HuH-7 (cell line): ENCODE data around the gene IRF8.
"Not testable (repeated sequence)": the region's sequence is repeated elsewhere in the genome, so short reads cannot be mapped to it uniquely, and the experiment has no call there.

Source experiments
- DNase-seq: peaks from one replicate; pipeline ENCODE4 v3.0.0; 2011; ENCODE audit warnings: low spot score

The IRF8 gene, protein sequence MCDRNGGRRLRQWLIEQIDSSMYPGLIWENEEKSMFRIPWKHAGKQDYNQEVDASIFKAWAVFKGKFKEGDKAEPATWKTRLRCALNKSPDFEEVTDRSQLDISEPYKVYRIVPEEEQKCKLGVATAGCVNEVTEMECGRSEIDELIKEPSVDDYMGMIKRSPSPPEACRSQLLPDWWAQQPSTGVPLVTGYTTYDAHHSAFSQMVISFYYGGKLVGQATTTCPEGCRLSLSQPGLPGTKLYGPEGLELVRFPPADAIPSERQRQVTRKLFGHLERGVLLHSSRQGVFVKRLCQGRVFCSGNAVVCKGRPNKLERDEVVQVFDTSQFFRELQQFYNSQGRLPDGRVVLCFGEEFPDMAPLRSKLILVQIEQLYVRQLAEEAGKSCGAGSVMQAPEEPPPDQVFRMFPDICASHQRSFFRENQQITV

DNA sequence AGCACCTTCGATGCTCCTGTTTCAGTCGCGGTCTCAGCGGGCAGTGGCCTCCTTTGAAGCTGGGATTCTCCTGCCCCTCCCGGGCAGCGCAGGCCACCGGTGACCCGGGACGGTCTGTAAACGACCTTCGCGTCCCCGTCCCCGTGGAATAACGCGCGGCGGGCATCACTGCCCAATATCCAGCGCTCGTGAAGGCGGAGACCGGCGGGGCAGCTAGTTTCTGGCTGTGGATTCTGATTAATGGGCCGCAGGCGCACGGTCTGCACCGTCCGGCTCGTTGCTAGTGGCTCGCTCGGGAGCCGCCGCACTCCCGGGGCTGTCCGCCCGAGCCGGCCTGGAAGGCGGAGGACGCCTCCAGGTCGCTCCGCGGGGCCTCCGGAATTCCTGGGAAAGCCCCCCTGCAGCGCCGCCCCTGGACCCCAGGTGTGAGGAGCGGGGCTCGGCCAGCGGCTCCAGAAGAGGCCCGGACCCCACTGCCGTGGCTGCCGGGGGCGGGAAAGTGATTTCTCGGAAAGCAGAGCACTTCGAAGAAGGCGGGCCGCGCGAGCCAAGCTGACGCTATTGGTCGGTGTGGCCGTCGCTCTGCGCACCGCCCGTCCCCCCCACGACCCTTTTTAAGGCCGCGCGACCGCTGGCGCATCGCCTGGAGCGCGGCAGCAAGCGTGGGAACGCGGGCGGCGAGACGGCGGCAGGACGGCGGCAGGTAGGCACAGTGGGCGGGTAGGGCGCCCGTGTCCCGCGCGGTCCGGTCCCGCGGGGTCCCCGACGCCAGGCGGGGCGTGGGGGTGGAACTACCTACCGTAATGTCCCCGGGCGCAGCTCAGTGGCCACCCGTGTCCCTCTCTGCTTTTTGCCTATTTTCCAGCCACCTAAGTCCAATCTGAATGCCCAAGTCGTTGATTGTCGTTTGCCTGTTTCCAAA is at the start of gene IRF8:
TSS of gene IRF8 (plus strand) at position 642 of the 922 bp plus-strand sequence. CDS start 3,854 bp downstream, outside the sequence.
- DNase-seq: peak; percentile 35

DNA sequence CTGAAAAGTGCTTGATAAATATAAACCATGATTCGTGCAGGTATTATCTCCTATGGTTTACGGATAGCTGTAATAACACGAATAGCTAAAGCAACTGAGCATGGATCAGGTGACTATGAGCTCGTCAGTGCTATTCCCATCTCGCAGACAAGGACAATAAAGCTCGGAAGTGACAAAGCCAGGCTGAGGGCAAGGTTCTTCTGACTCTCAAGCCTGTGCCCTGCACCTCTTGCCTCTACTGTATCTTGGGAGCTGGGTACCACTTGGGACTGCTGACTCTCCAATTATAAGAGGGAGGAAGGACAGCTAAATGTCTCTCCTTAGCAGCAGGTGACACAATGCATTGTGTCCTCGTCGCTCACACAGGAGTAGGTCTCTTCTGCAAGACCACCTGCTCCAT is 49.6 kb upstream of the IRF8 start:
- no peak for DNase-seq

DNA sequence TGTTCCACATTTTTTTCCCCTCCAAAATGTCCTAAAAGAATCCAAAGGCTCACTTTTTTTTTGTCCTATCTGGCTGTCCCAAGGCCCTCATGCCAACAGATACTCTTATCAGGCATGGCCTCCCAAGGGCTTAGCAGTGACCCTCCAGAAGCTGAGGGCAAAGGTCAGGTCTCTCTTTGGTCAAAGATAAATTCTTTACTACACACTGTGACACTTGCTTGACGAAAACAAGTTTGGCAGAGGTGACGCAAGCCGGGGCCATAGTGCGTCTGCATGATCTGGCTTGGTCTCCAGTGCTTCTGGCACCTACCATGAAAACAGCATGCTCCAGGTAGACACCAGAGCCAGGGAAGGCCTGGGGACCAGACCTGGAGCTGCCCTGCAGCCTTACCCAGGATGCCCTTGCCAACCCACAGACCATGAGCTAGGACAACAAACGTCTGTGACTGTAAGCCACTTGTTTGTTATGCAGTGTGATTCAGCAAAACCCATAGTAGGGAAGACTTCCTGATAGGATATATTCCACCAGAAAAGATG is 48.5 kb upstream of the IRF8 start:
- no peak for DNase-seq

DNA sequence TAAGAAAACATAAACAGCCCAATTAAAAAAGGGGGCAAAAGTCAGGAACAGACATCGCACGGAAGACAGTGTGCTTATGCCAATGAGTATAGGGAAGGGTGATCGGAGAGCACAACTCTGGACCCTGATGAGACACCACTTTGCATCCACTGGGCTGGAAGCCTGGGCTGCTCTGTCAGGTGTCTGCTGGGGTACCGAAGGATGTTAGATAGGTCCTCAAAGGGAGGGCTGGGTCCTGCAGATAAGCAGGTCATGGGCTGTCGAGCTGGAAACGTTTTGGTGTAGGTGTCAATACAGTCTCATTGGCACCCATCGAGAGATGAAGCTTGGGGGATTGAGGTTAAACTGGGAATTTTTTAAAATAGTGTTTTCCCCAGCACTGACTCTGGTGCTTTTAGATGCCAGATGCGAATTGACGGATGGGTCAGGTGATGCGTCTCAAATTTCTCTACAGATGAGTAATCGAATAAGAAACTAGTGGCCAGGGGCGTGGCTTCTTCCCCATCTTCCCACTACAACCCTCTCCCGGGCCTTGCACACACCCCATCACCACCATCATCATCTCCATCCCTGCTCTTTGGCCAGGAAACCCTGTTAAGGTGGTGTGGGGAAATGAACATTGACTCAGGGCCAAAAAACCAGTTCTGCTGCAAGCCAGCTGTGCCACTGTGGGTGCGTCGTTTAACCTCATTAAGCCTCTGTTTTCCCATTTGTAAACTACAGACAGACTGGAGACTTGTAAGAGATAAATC is 47.8 kb upstream of the IRF8 start:
- DNase-seq: no peak

DNA sequence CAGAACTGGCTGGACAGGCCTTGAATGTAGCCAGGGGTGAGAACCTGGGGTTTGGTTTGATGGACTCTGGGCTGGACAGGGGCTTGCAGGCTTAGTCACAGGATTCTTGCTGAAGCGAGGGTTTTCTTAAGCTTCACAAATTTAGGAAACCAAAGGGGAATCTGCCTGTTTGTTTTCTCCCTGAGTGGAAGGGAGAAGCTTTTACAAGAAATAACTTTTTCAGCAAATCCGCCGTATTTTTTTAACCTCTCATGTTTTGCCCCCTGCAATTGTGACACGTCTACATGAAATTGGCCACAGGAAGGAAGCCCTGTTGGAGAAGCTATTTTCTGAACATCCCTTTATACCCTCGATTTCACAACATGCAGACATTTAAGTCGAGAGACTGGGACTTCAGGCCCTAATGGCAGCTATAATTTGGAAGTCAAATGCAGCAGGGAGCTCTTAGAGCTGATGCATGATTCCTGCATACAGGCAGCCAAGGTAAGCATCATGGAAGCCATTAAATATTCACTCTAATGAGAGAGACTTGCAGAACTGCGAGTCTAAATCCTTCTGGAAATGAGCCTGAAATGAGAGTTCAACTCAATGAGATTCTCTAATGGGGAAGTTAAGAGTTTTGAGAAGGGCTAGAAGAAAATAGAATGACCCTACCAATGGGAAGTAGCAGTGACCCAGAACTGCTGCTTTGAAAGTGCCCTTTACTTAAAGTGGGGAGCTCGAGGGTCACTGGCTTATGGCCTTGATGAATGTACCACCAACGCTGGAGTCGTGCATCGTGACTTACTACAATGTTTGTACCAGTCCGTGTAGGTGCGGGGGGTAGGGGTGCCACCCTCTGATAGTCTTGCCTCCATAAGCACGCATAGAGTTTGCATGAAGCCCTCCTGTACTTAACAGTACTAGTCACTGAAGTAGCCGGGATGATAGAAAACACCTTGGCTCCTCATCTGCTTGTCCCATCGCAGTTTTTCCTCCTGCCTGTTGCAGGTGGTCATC is 45.1 kb upstream of the IRF8 start:
- DNase-seq: no peak

DNA sequence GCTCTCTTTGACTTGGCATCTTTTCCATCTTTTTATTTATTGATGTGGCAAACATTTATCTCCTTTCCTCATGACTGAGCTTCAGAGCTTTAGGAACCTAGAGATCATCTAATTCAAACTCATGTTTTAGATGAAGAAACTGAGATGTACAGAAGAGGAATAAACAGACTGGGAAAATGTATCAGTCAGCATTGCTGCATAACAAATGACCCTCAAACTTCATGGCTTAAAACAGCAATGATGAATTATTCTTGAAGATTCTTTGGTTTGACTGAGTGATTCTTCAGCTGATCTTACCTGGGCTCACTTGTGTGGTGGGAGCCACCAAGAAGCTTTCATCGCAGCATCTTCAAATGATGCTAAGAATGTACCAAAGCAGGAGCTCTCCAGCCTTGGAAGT is 44.0 kb upstream of the IRF8 start:
- no peak for DNase-seq

DNA sequence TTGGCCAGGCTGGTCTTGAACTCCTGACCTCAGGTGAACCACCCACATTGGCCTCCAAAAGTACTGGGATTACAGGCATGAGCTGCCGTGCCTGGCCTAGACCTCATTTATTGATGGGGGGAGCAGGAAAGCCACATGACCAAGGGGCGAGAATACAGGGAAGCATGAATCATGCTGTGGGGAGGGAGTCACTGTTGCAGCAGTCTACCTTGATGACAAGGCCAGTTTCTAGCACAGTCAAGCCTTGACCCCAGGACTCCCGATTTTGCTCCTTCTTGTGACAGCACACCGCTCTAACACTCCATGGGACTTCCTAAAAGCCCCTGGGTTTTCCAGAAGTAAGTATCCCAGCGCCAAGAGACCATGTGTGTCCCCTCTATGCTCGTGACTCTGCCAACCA is 42.9 kb upstream of the IRF8 start:
- DNase-seq: no peak

DNA sequence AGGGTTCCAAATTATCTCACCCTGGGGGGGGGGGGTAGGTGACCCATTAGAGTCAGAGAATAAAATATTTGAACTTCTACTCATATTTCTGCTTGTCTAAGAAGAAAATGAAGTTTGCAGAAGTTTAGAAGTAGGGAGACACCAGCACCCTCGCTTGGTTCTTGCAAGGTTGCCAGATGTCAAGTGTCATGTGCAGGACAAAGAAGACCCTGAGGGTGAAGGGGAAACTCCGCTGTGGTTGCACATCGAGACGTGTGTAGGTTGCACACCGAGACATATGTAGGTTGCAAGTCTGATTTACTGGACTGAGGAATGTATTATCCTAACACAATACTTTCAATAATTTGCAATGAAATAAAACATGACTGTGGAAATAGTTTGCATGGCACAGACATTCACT is 42.4 kb upstream of the IRF8 start:
- DNase-seq: no peak

DNA sequence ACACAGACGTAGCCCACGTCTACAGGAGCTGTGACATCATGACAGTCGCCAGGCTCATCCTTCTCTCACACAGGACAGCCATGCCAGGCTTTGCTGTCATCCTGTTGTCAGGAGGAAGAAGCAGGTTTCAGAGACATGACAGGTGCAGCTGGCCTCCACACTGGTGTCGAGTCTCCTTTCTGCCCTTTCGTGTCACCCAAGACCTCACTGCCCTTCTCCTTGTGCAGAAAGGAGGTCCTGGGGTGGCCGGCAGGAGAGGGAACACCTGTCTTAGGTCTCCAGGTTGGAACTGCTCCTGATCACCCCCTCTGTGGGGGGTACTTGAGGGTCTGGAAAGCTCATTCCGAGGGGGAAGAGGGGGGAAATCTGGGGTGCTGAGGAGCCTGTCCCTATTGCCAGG is 41.6 kb upstream of the IRF8 start:
- no peak for DNase-seq

DNA sequence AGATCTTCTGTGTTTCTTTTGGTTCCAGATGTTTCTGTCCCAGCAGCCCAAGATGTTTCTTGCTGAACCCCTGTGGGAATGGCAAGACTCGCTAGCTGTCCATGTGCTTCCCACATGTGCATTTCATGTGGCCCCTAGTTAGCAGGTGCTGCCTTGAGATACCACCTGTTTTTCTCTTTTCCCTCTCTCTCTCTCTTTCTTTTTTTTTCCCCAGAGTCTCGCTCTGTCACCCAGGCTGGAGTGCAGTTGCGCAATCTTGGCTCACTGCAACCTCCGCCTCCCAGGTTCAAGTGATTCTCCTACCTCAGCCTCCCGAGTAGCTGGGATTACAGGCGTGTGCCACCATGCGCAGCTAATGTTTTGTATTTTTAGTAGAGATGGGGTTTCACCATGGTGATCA is 40.4 kb upstream of the IRF8 start:
- DNase-seq: not testable (repeated sequence)

DNA sequence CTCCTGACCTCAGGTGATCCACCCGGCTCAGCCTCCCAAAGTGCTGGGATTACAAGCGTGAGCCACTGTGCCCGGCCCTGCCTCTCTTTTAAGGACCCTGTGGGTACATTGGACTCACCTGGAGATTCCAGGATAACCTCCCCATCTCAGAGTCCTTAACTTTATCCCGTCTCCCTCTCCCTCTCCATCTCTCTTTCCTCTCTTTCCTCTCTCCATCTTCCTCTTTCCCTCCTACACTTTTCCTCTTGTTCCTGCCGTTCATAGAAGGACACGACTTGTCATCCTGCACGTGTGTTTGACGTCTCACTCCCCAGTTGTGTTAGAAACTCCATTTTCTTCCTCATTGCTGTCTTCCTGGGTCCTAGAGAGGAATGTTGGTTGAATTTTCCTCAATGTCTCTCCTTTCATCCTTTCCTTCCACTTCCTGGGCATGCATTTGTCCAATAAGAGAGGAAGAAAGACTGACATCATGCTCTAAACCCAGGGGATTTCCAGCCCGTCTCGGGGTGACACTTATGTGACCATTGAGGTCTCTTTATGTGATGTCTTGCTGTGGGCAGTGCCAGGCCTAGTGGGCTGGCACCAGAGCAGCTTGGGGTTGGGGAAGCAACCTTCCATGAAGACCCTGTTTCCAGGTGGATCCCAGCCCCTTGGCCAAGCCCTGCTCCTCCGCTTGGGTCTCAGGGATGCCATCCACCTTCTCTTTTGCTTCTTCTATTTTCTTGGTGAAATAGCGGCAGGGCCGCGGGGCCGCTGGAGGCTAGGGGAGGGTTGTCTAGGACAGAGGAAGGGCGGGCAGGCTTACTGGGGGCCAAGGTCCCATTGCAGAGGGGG is 39.8 kb upstream of the IRF8 start:
- DNase-seq: no peak

DNA sequence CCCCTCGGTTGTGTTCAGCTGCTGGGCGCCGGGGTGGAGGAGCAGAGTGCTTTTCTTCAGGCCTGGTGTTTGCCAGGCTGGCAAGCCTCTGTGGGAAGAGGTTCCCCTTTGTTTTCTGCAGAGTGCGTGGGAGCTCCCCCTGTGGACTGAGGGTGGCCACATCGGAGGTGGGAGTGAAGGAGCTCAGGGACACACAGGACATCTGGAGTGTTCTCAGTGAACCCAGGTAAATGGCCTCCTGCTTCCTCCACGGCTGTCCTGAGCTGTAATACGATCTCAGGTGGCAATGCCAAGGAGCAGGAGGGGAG is 39.2 kb upstream of the IRF8 start:
- DNase-seq: no peak

DNA sequence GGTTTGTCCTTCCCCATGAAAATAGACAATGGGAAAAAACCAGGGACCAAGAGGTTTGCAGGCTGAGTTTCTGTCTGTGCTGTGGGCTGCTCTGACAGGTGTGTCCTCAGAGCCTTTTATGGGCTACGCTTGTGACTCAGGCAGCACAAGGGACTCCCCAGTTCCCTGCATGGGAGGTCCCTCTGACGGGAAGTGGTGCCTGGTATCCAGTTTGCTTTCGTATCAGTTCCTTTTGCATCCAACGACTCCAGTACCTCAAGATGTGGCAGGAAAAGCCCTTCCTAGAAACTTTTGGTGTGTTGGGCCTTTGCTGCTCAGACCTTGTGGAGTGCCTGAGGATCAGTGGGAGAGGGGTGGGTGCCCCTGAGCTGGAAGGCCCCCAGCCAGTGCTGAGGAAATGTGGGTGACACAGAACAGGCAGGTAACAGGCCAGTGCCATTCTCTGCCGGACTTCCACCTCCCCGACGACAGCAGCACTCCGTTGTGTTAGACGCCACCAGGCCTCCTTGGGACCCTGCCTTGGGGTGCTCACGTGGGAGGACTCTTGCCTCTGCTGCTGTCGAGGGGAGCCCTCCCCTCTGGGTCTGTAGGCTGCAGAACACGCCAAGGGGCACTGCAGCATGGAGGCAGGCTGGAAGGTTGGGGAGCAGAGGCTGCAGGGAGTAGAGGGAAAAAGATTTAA is 38.4 kb upstream of the IRF8 start:
- DNase-seq: no peak

DNA sequence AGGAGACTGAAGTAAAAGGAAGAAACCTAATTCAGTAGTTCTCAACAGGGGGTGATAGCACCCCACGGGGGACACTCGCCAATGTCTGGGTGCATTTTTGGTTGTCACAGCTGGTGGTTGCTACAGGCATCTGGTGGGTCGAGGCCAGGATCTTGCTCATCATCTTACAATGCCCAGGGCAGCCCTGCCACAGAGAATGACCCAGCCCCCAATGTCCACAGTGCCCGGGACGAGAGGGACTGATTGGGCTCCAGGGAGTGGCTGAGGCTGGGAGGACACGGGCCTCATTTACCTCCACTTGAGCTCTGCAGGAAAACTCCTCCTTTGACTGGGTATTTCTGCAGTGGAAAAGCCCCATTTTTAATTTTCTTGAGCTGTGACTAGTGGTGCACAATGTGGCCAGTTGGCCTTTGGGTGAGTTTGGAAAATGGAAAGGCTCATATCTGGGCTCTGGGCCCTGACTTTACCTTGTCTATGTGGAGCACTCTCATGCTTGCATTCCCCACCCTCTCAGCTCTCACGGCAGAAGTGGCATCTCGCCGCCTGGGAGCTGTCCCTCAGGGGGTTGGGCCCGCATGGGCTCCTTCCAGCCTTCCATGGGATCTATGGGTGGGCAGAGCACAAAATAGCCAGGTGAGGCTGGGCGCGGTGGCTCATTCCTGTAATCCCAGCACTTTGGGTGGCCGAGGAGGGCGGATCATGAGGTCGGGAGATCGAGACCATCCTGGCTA is 37.7 kb upstream of the IRF8 start:
- DNase-seq: no peak

DNA sequence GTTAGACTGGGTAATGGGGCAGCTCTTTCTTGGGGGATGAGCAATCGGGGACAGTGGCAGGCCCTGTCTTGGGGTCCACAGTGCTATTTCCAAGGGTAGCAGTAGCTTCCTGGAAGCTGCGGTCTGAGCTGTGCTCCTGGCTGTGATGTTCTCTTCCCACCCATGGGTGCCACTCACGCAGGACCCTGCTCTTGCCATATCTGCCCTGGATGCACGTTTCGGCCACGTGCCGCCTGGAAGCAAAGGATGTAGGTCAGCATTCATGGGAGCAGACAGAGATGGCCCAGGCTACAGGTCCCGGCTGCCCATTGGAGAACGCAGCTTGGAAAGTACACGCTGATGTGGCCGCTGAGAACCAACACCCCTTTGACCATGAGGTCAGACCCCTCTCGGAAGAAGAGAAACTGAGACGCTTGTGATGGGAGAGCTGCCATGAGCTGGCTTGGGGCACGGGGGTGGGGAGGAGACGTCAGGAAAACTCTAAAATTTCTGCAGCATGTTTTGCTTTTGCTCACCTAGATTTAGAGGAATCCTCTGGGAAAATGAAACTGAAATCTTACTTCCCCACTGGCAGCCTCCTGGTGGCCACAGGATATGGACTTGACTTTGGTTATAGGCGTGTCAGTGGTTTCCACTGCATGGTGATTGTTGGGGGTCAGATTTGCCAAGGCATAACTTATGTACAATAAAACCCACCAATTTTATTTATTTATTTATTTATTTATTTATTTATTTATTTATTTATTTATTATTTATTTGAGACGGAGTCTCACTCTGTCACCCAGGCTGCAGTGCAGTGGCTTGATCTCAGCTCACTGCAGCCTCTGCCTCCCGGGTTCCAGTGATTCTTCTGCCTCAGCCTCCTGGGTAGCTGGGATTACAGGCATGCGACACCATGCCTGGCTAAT is 36.2 kb upstream of the IRF8 start:
- DNase-seq: no peak

DNA sequence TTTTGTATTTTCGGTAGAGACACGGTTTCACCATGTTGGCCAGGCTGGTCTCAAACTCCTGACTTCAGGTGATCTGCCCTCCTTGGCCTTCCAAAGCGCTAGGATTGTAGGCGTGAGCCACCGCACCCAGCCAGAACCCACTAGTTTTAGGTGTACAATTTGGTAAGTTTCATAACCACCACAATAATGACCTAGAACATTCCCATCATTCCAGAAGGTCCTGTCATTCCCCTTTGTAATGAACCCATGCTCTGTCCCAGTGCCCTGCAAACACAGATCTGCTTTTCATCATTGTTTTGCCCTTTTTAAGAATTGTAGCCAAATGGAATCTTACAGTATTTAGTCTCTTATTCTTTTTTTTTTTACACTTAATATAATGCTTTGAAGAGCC is 35.6 kb upstream of the IRF8 start:
- DNase-seq: no peak

DNA sequence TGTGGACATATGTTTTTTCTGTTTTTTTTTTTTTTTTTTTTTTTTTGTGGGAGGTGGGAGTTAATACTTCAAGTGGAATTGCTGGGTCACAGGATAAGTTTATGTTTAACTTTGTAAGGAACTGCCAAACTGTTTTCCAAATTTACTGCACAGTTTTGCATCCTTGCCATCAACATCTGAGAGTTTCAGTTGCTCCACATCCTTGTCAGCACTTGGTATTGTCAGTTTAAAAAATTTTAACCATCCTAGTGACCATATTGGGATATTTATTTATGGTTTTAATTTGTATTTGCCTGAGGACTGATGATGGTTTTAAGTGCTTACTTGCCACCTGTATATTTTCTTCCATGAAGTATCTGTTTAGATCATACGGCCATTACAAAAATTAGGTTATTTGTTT is 34.0 kb upstream of the IRF8 start:
- no peak for DNase-seq

DNA sequence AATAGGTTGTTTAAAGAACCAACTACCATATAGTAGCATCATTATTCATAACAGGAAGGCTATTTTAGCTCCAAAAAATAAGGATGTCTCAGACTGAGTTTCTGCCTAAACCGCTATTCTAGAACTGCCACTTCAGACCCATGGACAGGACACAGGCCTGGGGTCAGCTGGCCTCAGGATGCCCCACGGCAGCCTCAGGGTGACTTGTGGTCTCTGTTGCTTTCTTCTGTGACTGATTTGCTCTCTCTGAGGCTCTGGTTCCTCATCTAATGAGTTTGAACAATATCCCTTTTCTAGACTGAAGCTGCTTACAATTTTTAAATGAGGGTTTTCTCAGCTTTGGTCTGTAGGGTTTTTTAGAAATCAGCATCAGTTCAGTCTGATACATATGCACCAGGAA is 31.8 kb upstream of the IRF8 start:
- no peak for DNase-seq
